ENCODE results near the gene TCEAL8.
A peak's percentile ranks its signal among the peaks of the same experiment; 100 is the strongest.

The TCEAL8 gene

DNA sequence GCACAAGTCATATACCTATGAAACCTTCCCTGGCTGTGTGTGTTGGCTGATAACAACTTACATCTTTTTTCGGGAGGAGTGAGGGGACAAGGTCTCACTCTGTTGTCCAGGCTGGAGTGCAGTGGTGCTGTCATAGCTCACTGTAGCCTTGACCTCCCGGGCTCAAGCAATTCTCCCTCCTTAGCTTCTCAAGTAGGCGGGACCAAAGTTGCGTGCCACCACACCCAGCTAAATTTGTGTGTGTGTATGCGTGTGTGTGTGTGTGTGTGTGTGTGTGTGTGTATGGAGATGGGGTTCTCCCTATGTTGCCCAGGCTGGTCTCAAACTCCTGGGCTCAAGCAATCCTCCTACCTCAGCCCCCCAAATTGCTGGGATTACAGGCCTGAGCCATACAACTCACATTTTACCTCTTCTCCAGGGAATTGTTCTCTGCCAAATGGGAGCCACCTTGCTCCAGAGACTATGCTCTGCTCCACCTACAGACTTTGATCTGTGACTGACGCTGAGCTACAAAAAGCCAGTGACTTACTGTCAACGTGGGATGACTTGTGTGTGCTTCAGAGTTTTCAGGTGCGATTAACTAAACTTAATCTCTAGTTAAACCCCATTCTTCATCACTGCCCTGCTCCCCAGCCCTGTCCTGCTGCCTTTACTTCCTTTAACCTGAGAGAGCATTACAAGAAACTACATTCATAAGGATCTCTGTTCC, 42.1 kb downstream of the TCEAL8 start:
- no peak for DNase-seq

DNA sequence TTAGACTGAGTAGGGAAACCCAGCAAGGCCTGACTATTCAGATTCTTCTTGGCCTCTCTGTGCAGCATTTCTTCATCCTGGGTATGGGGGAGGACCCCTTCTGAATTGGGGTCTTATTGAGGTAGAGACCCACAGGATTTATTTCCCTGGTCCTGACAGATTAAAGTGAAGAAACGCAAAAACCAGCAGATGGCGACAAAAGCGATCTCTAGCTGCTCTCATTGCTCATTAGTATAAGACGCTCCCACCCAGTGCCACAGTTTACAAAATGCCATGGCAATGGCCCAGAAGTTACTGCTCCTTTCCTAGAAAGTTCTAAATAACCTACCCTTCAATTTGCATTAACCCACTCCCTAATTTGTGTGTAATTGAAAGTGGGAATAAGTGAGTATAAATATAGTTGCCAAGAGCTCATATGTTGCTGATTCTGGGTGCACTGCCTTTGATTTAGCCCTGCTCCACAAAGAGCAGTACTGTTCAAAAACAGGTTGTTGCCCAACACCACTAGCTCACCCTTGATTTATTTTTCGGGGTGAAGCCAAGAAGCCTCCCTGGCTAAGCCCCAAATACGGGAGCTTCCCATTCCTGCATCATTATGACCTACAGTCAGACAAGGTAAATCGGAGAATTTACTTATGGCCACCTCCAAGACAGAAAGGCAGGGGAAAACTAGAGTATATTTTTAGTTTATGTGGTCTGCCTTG, 43.8 kb downstream of the TCEAL8 start:
- DNase-seq = peak; percentile 0 to 12

DNA sequence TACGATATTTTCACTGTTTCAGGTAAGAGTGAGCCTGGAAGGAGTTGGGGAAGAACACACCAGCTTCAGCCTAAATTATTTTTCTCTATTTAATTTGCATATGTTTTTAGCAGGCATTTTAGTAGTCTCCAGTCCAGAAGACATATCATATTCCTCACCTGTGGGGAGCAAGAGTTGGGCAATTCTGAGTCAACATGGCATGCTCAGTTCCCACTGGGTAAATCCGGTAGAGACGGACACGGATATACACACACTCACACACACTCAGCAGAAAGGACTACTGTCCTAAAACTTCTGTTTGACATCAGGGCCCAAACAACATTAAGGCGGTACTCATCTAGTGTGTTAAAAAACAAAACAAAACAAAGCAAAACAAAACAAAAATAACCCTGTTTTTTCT, 44.9 kb downstream of the TCEAL8 start:
- no peak for DNase-seq
